Muscle of back (tissue), 11 donors: ENCODE data around the gene ANXA1. TPM values are rescaled to one million over a fixed set of nuclear protein-coding genes. Genes with fewer than 3 reads are reported as not detected.

ENCODE experiments used
- DNase-seq, 3 donors: peaks; one replicate each; pipeline versions ENCODE4 v3.0.0 to v3.0.0-alpha.2; 2013
- polyA plus RNA-seq, 10 donors: library from polyadenylated mRNA; unstranded; fragments of 120-200 nt; gene quantifications; one replicate each; pipeline ENCODE4 v1.2.1, GENCODE V29; 2013; ENCODE audit not compliant: insufficient read length in 10 of 10

ANXA1 gene
- polyA plus RNA-seq, 10 donors: 115 to 283 (median 152) TPM

DNA sequence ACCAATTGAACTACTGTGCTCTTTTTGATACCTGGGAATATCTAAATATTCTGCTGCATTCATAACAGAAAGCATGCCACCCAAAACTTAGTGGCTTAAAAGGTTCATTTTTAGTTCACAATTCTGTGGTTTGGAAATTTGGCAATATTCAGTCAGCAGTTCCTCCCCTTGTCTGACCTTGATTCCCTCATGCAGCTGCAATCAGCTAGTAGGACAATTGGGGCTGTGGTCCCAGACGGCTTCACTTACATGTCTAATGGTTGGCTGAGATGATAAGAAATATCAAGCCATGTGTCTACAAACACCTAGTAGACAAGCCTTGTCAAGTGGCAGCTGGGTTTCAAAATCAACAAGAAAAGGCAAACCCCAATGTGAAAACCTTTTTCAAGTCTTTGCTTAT is 51.3 kb downstream of the ANXA1 start:
- DNase-seq: no peak

DNA sequence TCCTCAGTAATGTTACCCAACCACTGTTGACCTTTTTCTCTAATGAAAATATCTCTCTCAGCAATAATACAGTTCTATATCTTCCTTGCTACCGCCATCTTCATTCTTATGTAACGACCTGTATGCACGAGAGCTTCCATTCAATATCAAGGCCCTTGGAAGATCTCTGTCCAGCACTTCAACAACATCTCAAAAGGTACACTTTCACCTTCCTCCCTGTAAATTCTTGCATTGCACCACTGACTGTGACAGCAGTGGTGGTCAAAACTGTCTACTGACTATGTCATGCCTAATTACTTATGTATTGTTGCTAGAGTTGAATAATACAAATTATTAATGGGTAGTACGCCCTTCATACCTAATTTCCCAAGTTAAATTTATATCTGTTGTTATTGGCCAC is 53.3 kb downstream of the ANXA1 start:
- no peak for DNase-seq

DNA sequence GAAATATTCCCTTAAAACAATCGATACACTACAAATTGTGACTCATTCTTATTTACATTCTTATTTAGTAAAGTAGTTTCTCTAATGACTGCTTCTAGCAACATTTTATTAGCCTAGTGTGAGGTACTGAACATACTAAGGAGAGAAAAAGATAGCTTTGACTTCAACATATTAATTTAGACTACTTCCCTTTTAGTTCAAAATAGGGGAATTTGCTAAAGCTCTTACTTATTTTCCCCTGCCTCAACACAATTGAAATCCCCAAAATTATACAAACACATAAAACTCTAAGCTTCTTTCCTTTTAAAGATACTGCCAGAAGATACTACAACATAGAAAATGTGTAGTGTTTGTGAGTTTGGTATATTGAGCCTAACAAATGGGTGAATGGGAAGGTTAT is 55.2 kb downstream of the ANXA1 start:
- no peak for DNase-seq

DNA sequence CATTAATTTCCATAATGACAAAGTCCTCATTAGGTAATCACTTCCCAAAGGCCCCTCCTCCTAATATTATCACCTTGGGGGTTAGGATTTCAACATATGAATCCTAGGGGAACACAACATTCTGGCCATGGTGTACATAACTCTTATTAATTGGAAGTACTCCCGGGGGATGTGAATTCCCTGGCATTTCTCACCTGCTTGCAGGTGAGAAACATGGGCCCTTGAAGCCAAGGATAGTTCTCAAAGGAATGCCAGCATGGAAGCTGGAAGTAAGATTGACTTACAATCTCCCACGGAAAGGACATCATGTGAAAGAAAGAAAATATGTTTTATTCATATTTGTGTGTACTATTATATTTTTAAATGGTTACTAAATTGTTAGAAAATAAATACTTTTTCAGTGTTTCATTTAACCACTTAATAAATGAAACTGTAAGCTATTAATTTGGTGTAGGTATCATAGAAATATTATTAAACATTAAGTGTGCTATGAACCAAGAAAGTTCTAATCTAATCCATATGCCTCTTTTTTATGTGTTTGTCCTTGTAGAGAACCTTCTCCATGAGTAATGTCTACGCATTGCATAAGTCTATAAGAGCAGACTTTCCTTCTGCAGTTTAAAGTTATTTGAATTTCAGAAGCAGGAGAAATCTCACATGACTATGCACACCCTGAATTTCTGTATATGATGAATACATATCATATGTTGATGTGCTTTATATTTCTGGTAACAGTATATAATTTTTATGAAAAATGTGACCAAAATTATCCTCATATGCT is 59.4 kb downstream of the ANXA1 start:
- no peak for DNase-seq

DNA sequence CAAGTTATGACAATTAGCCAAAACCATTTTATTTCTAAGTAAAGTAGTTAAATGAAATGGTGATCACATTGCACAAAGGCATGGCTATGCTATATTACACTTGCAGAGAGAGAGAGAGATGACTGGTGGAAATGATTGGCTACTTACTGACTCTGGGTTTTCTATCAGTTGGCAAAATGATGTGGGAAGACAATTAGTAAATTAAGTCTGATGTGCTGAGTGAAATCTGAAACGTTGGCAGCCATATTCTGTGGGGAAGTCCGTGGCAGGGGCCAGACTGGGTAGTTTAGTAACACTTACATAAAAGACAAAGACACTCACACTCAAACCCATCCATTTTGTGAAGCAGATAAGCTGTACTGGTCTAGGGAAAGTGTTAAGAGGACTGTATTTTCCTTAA is 61.6 kb downstream of the ANXA1 start:
- no peak for DNase-seq

DNA sequence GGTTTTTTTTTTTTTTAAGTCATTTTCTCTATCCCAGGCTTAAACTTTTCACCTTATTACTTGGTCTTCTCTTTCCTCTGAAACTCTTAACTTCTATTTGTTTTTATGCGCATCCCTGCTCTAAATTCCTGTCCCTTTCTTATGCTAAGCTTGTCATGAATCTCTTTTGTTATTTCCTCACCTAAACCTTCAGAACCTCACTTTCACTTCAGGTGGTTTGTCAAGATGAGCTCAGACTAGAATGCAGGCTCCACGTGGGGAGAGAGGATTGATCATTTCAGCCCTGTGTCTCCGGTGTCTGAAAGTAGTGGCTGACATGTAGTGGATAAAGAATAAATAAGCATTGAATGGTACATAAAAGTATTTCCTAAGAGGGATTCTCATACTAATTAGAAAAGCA is 63.6 kb downstream of the ANXA1 start:
- DNase-seq: no peak

DNA sequence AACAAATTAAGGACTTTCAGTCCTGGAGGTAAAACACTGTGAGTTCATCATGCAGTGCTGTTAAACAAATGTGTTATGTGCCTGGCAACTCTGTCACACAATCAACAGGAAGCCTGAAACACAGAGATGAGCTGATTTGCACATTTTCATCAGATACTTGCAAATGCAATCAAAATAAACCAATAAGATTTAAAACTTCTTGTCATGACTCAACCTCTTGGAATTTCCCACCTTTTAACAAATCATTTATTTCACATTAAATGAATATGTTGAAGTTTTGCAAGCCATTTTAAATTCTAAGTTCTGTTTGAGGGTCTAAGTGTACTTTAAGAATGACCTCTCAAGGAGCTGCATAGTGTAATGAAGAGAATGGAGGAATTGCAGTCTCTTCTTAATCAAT is 64.4 kb downstream of the ANXA1 start:
- no peak for DNase-seq

Other genes starting within 250 kb of the ANXA1 start
- 10 to 100 TPM; 10.4 to 47.3 (median 30.0) TPM for gene ALDH1A1, start 198.8 kb upstream of the ANXA1 start, polyA plus RNA-seq